HepG2 (cell line): Measurements from ENCODE around the gene TTPAL. TPM values are rescaled to one million over a fixed set of nuclear protein-coding genes. Genes with fewer than 3 reads are reported as not detected.

Experiments used
- ATM ChIP-seq: fragments of 450-650 bp; IDR thresholded peaks from 2 replicates; pipeline ENCODE4 v1.7.1; 2017; ENCODE audit warnings: mild to moderate bottlenecking, borderline replicate concordance
- BORCS8-MEF2B ChIP-seq: sonication (generic); formaldehyde crosslinking; IDR thresholded peaks from 2 replicates; pipeline ENCODE4 v1.8.0; 2022; ENCODE audit warnings: mild to moderate bottlenecking, missing genetic modification reagents
- ESRRA ChIP-seq: sonication (generic); formaldehyde crosslinking; IDR thresholded peaks from 2 replicates; pipeline ENCODE4 v1.5.1; 2020; ENCODE audit warnings: mild to moderate bottlenecking, low read depth, missing genetic modification reagents
- HCFC1 ChIP-seq: fragments of 150-350 bp; IDR thresholded peaks from 2 replicates; pipeline ENCODE4 v1.6.1; 2014; ENCODE audit warnings: low read depth, low read length
- HDAC1 ChIP-seq: sonication (generic); formaldehyde crosslinking; IDR thresholded peaks from 2 replicates; pipeline ENCODE4 v1.5.1; 2020; ENCODE audit warnings: mild to moderate bottlenecking, missing genetic modification reagents
- HNRNPUL1 ChIP-seq: fragments of 200-400 bp; formaldehyde crosslinking; IDR thresholded peaks from 2 replicates; pipeline ENCODE4 v1.6.1; 2017; ENCODE audit warnings: low read depth, mild to moderate bottlenecking, low read length, moderate library complexity
- HOXA9 ChIP-seq: sonication (generic); formaldehyde crosslinking; IDR thresholded peaks from 2 replicates; pipeline ENCODE4 v1.8.1; 2022; ENCODE audit warnings: missing genetic modification reagents, mild to moderate bottlenecking, moderate library complexity, borderline replicate concordance
- MXI1 ChIP-seq: IDR thresholded peaks from 3 replicates; pipeline ENCODE4 v1.6.1; 2012; ENCODE audit warnings: low read depth, low read length, inconsistent platforms, borderline replicate concordance
- PBX2 ChIP-seq: IDR thresholded peaks from 2 replicates; pipeline ENCODE4 v1.6.1; 2016; ENCODE audit warnings: control low read depth
- RFXAP ChIP-seq: sonication (generic); formaldehyde crosslinking; IDR thresholded peaks from 2 replicates; pipeline ENCODE4 v1.4.0; 2020; ENCODE audit warnings: missing genetic modification reagents, borderline replicate concordance
- SRSF9 ChIP-seq: fragments of 200-400 bp; formaldehyde crosslinking; IDR thresholded peaks from 2 replicates; pipeline ENCODE4 v1.6.1; 2018; ENCODE audit warnings: borderline replicate concordance, mild to moderate bottlenecking, low read depth, low read length; ENCODE audit not compliant: insufficient read depth, poor library complexity, severe bottlenecking
- TEAD2 ChIP-seq: sonication (generic); formaldehyde crosslinking; IDR thresholded peaks from 2 replicates; pipeline ENCODE4 v1.9.0; 2021; ENCODE audit warnings: missing genetic modification reagents
- YY1 ChIP-seq: IDR thresholded peaks from 2 replicates; pipeline ENCODE4 v1.6.1; 2011; ENCODE audit warnings: low read length, low read depth, moderate library complexity, mild to moderate bottlenecking; ENCODE audit not compliant: insufficient read depth, insufficient replicate concordance
- ZFP1 ChIP-seq: IDR thresholded peaks from 2 replicates; pipeline ENCODE4 v1.6.1; 2016
- ZFP36L1 ChIP-seq: sonication (generic); formaldehyde crosslinking; IDR thresholded peaks from 2 replicates; pipeline ENCODE4 v1.8.0; 2022; ENCODE audit warnings: mild to moderate bottlenecking, missing genetic modification reagents, moderate library complexity
- ZFX ChIP-seq: sonication (generic); formaldehyde crosslinking; IDR thresholded peaks from 2 replicates; pipeline ENCODE4 v1.4.0; 2020; ENCODE audit warnings: mild to moderate bottlenecking, low read depth, missing genetic modification reagents, moderate library complexity
- ZNF12 ChIP-seq: sonication (generic); formaldehyde crosslinking; IDR thresholded peaks from 2 replicates; pipeline ENCODE4 v1.5.0; 2020; ENCODE audit warnings: missing genetic modification reagents
- ZNF235 ChIP-seq: sonication (generic); formaldehyde crosslinking; IDR thresholded peaks from 2 replicates; pipeline ENCODE4 v1.8.1; 2023; ENCODE audit warnings: mild to moderate bottlenecking, missing genetic modification reagents, borderline replicate concordance
- ZNF263 ChIP-seq: sonication (generic); formaldehyde crosslinking; IDR thresholded peaks from 2 replicates; pipeline ENCODE4 v1.4.0; 2020; ENCODE audit warnings: missing genetic modification reagents
- ZNF597 ChIP-seq: sonication (generic); formaldehyde crosslinking; IDR thresholded peaks from 2 replicates; pipeline ENCODE4 v1.5.0; 2020; ENCODE audit warnings: missing genetic modification reagents
- ZNF790 ChIP-seq: sonication (generic); formaldehyde crosslinking; IDR thresholded peaks from 2 replicates; pipeline ENCODE4 v1.8.0; 2022; ENCODE audit warnings: missing genetic modification reagents, mild to moderate bottlenecking, borderline replicate concordance
- polyA plus RNA-seq, 8 experiments: library from polyadenylated mRNA; depleted of rRNA in 3 of 8; stranded (reverse) in 7 of 8; unstranded in 1 of 8; fragments of >200 nt; fragmentation: Illumina TruSeq in 4 of 8; extraction: Trizol in 4 of 8; gene quantifications; 2 replicates each; pipeline versions ENCODE4 v1.2.1 to v1.2.3, GENCODE V29; 2011 to 2016; ENCODE audit warnings: low read depth in 4 of 8, missing spikeins in 1 of 8, mixed read lengths in 1 of 8; ENCODE audit not compliant: insufficient read depth in 1 of 8
- total RNA-seq, 5 experiments: library from RNA; depleted of rRNA; stranded (reverse); fragments of >200 nt; fragmentation: Illumina TruSeq; extraction: Trizol; gene quantifications; 2 replicates each; pipeline ENCODE4 v1.2.3, GENCODE V29; 2016; ENCODE audit warnings: low read depth in 1 of 5
- TF ChIP-seq, protein P1 (sequence below): sonication (generic); formaldehyde crosslinking; IDR thresholded peaks from 2 replicates; pipeline ENCODE4 v1.9.0; 2021; ENCODE audit warnings: missing genetic modification reagents, borderline replicate concordance
- TF ChIP-seq, protein P2 (sequence below): sonication (generic); formaldehyde crosslinking; conservative IDR thresholded peaks from 2 replicates; pipeline ENCODE4 v1.5.0; 2020; ENCODE audit warnings: missing genetic modification reagents

TTPAL gene
- total and polyA plus RNA-seq, 2 of the 13 experiments (the other 11 are each of a cell fraction or from before 2014, with no cell fraction given): 4.3 to 18.8 TPM

DNA sequence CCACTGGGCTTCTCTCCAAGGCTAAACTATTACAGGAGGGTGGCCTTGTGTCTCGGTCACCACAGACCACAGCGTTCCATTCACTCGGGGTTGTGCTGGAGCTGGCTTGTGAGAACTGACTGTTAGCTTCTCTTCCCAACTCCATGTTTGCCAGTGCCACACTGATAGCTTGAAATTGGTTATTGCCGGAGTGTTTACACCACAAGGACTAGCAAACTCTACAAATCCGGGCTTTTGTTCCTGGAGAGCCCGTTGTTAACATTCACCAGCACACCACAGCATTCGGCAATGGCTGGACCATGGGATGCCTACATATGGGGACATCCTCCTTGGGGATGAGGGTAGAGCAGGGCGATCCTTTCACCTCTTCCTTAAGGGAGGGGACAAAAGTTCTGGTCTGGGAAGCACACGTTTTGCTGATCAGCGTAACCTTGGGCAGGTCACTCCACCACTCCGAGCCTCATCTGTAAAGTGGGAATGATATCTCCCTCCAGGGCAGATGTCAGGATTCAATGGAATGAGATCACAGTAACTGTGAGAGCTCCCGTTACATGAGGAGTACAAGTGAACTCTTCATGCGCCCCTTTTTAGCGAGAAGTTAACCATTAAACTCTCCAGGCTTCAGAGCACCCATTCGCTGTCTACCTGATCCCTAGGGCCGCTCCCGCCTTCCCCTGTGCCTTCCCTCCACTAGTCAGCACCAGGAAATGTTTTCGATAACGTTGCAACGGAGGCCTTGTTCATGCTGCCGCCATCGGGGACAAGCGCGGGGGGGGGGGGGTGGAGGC, 41.7 kb upstream of the TTPAL start (continued):
- TF ChIP-seq HNRNPUL1: 0 out of 2 replicates have a peak, but pooled peaks have one; percentile 54
- TF ChIP-seq MXI1: peak; percentile 42; the same call in 1 of the 3 replicates
- no peak for TF ChIP-seq ZNF597 (CRISPR knock-in tag)
- TF ChIP-seq, protein P1, sequence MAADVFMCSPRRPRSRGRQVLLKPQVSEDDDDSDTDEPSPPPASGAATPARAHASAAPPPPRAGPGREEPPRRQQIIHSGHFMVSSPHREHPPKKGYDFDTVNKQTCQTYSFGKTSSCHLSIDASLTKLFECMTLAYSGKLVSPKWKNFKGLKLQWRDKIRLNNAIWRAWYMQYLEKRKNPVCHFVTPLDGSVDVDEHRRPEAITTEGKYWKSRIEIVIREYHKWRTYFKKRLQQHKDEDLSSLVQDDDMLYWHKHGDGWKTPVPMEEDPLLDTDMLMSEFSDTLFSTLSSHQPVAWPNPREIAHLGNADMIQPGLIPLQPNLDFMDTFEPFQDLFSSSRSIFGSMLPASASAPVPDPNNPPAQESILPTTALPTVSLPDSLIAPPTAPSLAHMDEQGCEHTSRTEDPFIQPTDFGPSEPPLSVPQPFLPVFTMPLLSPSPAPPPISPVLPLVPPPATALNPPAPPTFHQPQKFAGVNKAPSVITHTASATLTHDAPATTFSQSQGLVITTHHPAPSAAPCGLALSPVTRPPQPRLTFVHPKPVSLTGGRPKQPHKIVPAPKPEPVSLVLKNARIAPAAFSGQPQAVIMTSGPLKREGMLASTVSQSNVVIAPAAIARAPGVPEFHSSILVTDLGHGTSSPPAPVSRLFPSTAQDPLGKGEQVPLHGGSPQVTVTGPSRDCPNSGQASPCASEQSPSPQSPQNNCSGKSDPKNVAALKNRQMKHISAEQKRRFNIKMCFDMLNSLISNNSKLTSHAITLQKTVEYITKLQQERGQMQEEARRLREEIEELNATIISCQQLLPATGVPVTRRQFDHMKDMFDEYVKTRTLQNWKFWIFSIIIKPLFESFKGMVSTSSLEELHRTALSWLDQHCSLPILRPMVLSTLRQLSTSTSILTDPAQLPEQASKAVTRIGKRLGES (CRISPR knock-in tag): no peak
- peak; percentile 79 for TF ChIP-seq RFXAP (CRISPR knock-in tag)
- TF ChIP-seq, protein P2, sequence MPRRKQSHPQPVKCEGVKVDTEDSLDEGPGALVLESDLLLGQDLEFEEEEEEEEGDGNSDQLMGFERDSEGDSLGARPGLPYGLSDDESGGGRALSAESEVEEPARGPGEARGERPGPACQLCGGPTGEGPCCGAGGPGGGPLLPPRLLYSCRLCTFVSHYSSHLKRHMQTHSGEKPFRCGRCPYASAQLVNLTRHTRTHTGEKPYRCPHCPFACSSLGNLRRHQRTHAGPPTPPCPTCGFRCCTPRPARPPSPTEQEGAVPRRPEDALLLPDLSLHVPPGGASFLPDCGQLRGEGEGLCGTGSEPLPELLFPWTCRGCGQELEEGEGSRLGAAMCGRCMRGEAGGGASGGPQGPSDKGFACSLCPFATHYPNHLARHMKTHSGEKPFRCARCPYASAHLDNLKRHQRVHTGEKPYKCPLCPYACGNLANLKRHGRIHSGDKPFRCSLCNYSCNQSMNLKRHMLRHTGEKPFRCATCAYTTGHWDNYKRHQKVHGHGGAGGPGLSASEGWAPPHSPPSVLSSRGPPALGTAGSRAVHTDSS: no peak
- no peak for TF ChIP-seq HCFC1
- peak; percentile 94 for TF ChIP-seq ZNF263 (CRISPR knock-in tag)
- TF ChIP-seq ZNF12: no peak
- peak; percentile 76 for TF ChIP-seq YY1
- peak; percentile 79; the same call in 1 of the 2 replicates for TF ChIP-seq ESRRA (CRISPR knock-in tag)
- no peak for TF ChIP-seq TEAD2 (CRISPR knock-in tag)
- peak; percentile 75; the same call in 1 of the 2 replicates for TF ChIP-seq HDAC1 (CRISPR knock-in tag)
- no peak for TF ChIP-seq ZFP1 (CRISPR knock-in tag)
- peak; percentile 87 for TF ChIP-seq BORCS8-MEF2B (CRISPR knock-in tag)
- TF ChIP-seq HOXA9: peak; percentile 38; the same call in 1 of the 2 replicates
- TF ChIP-seq SRSF9: no peak
- TF ChIP-seq ZNF235 (CRISPR knock-in tag): no peak
- TF ChIP-seq ZNF790 (CRISPR knock-in tag): no peak; the same call in 1 of the 2 replicates
- TF ChIP-seq ZFX (CRISPR knock-in tag): peak; percentile 87
- TF ChIP-seq PBX2 (CRISPR knock-in tag): no peak
- no peak for TF ChIP-seq ATM
- TF ChIP-seq ZFP36L1 (CRISPR knock-in tag): peak; percentile 85; the same call in 1 of the 2 replicates
